Stimulated activated CD4-positive, alpha-beta T cell treated with anti-CD3 and anti-CD28 coated beads, Interleukin-4, amount 100 ng/mL, for 4 hours (primary cell): Measurements from ENCODE around the gene ACOT7.

Source experiments
- DNase-seq, 2 experiments: peaks; one replicate each; pipeline ENCODE4 v3.0.0-alpha.2; 2020

Gene ACOT7

DNA sequence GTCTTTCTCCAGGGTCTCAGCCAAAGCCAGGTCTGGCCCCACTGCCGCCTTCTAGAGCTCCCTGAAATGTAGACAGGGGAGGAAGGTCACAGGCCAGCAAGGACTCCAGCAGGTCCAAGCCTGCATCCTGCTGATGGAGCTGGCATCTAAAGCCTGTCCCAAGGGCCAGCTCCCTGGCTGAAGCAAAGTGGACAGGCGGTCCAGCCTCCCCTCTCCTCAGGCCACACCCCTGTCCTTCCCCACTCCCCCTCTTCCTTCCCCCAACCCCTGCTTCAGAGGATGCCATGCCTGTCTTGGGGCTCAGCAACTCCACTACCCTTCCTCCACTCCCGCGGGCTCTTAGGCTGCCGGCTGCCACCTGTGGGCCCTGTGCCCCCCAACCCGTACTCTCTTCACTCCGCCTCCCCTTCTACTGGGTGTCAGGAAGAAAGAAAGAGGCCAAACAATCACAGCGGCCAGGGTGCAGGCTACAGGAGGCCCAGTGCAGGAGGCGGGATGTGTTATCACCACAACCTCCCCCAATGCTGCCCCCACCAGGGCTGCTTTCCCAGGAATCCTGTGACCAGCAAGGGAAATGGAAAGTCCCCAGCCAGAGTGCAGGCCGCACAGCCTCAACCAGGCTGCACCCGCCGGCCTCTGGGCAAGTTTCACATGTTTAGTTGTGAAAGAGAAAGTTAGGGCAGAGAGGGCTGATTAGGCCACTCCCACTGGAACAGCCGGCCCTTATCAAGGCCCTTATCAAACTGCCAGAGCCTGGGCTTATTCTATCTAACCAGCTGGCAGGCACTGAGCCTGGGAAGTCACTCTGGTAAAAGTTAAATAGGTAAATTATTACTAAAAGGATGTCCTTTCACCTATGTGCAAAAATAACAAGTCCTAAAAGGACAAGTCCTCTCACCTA lies 34.1 kb downstream of the ACOT7 start:
- DNase-seq = peak; percentile 32 to 55

GRCh38 chr1:6358757-6359201 lies 34.8 kb downstream of the ACOT7 start:
- peak in 1 of 2 experiments; percentile 25 for DNase-seq

DNA sequence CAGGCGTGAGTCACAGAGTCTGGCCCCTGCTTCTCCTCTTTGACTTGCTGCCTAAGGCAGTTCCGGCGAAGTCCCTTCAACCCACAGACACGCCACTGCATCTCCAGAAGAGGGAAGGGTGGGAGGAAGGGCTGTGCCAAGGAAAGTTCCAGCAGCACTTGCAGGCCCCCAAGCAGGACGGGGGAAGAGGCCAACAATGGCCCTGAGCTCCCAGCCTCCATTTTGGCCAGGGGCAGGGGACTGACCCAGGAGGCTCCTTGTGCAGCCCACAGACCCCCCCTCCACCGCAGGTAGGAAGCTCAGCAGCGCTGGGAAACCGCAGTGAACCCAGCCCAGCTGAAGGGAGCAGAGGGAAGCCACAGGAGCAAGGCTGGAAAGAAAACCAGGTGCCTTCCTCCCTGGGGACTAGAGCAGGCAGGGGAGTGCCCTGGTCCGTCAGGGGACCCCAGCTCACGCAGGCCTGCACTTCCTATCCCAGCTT lies 35.4 kb downstream of the ACOT7 start:
- DNase-seq = no peak

- DNase-seq = no peak
These were observed 36.2 kb downstream of the ACOT7 start for GRCh38 chr1:6357243-6357936.

- DNase-seq = no peak
These were observed 37.9 kb downstream of the ACOT7 start for GRCh38 chr1:6355621-6356020.

GRCh38 chr1:6354659-6355317 lies 38.8 kb downstream of the ACOT7 start:
- no peak for DNase-seq

GRCh38 chr1:6353955-6354658 lies 39.5 kb downstream of the ACOT7 start:
- DNase-seq = no peak

DNA sequence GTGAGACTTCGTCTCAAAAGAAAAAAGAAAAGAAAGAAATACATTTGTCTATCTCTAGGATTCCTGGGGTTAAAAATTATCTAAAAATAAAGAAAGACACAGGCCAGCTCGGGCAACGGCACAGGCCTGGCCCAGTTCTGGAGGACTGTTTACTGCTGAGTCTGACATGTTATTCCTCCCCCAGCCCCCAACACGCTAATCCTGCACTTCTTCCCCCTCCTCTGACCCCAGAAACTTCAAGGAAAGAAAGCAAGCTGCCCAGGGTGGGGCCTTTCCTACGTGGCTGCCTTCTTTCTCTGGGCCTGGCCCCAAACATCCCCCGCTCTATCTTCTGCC lies 40.0 kb downstream of the ACOT7 start:
- DNase-seq = no peak

DNA sequence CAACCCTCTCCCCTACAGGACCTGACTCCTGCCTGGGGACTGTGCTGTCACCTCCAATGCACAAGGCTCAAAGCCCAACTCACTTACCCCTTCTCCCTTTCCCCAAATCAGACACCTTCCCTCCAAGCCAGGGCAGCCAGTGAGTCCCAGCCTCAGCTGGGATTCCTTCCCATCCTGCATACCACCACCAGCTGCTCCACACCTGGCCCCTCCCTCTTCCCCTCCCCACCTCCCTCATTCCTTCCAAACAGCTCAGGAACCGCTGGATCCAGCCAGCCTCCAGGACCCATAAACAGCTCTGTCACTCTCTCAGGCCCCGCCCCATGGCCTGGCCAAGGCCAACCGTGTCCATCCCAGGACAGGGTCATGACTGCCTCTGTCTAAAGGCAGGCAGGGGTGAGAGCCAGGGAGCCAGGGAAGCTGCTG lies 41.4 kb downstream of the ACOT7 start:
- DNase-seq = no peak

DNA sequence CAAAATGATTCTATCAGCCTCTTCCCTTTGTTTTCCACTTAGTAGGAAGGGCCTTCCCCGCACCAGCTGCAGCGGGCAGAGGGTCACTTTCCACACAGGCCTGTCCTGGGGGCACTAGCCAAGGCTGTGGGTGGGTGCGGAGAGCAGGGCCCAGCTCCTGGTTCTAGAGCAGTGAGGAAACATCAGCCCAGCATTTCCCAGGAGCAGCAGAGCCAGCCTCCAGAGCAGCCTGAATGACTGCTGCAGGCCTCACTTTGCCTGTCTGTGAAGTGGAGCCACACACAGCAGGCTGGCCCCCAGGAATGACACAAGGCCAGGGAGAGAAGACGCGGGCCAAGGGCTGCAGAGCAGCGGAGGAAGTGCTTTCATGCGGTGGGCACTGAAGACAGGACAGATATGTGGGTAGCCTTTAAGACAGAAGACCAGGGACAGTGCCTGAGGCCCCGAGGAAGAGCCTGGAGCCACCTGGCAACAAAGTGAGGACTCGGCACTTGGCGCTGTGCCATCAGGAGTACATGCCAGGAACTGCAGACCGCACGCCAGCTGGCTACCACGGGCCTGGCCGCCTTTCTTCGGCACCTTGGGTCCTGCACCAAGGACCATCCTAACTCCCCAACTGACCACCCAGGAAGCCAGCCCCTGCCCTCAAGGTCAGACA lies 42.0 kb downstream of the ACOT7 start:
- DNase-seq = no peak

DNA sequence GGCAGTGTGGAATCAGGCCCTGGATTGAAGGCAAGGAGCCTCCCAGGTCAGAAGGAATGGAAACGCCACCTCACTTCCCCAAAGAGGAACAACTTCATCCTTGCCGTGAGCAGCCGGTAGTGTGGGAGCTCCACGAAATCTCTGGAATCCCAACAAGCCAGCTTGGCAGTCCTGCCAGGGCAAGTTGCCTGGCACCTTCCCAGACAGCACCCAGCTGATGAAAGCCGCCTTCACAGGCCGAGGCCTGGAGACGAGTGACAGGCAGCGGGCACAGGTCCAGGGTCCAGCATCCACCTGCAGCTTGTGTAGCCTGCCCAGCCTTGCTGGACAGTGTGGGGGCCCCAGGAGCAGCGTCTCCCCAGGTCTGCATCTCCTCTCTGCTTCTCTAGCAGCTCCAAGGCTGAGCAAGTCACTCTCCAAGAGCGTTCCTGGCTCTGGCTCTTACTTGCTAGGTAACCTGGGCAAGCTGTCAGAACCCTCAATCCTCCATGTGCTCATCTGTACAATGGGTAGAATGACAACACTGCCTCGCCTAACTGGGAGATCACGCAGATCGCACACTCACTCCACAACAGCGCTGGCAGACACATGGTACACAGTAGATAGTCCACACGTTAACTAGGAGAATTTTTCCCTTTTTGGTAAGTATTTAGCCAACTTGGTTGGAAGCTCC lies 43.0 kb downstream of the ACOT7 start:
- DNase-seq = no peak

- DNase-seq = no peak
These were observed 44.2 kb downstream of the ACOT7 start for GRCh38 chr1:6349254-6349943.

DNA sequence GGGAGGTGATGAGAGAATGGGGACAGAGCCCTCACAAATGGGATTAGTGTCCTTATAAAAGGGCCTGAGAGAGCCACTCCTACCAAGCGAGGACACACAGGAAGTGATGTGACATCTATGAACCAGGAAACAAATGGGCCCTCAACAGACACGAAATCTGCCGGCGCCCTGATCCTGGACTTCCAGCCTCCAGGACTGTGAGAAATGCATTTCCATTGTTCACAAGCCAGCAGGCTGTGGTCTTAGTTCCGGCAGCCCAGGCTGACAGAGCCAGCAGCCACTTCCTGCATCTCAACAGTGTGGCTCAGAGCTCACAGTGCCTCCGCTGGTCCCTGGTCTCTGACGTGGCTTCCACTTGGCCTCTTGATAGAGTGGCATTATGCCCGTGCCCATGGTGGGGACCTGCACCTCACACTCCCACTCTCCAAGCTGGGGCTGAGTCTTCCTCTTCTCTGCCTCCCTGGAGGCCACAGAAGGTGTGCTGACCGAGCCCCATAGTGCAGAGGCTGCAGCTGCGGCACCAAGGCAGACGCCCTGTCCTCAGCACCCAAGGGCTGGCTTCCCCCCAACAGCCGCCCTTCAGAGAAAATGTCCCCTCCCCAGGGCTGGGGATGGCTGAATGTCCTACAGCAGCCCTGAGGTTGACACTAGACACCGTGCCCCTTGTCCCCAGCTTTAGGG lies 44.9 kb downstream of the ACOT7 start:
- DNase-seq = peak in 1 of 2 experiments; percentile 37

GRCh38 chr1:6347641-6348487 lies 45.7 kb downstream of the ACOT7 start:
- DNase-seq = peak; percentile 60 to 62

- DNase-seq = no peak
These were observed 48.1 kb downstream of the ACOT7 start for GRCh38 chr1:6345460-6345859.

GRCh38 chr1:6345009-6345408 lies 48.6 kb downstream of the ACOT7 start:
- DNase-seq = no peak

GRCh38 chr1:6343506-6344405 lies 49.8 kb downstream of the ACOT7 start:
- peak; percentile 44 to 46 for DNase-seq

DNA sequence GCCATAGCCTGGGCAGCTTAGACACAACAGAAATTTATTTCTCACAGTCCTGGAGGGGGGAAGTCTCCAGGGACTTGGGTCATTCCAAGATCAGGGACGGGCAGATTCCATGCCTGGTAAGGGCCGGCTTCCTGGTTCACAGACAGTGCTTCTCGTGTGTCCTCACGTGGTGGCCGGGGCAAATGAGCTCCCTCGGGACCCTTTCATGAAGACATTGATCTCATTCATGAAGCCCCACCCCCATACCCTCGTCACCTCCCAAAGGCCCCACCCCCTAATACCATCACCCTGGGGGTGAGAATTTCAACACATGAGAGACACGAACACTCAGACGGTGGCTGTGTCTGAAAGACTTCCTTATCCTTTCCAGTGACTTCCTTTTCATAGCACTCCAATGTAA lies 51.5 kb downstream of the ACOT7 start:
- no peak for DNase-seq
